GM18499 (cell line): Measurements from ENCODE around the gene ABCA7.

Experiments used
- ATAC-seq: cut with Tn5 transposase; IDR thresholded peaks from one replicate; pipeline ENCODE4 v1.9.1; 2021; ENCODE audit warnings: moderate number of reproducible peaks; ENCODE audit not compliant: insufficient read depth, unreplicated experiment

ABCA7 gene

DNA sequence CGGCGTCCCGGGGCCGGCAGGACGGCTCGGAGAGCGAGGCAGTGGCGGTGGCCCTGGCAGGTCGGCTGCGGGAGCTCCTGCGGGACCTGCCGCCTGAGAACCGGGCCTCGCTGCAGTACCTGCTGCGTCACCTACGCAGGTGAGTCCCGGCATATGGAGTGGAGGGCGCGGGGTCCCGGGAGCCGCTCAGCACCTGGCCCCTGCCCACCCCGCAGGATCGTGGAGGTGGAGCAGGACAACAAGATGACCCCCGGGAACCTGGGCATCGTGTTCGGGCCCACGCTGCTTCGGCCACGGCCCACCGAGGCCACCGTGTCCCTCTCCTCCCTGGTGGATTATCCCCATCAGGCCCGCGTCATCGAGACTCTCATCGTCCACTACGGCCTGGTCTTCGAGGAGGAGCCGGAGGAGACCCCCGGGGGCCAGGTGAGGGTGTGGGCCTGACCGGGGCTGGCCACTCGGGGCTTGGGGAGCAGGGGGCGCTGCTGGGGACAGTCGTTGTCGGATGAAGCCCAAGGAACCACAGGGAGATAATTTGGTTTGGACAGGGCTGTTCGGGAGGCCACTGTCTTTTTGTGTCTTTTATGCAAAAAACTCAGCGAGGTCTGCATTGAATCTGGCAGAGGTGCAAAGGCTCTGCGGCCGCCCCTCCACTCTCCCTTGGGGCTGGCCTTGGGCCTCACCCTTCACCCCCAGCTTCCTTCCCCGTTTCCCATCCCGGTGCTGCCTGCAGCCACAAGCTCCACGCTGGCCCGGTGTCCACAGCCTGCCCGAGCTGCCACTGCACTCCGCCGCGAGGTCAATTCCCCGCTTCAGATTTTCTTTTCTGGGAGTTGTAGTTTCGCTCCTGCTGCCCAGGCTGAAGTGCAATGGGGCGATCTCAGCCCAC lies 43.3 kb downstream of the ABCA7 start:
- ATAC-seq: no peak

GRCh38 chr19:1084024-1084868 lies 44.3 kb downstream of the ABCA7 start:
- no peak for ATAC-seq

- no peak for ATAC-seq
Measured at GRCh38 chr19:1085053-1085658, 45.2 kb downstream of the ABCA7 start.

- no peak for ATAC-seq
Measured at GRCh38 chr19:1085676-1086442, 46.0 kb downstream of the ABCA7 start.

GRCh38 chr19:1086613-1087012 lies 46.7 kb downstream of the ABCA7 start:
- no peak for ATAC-seq

DNA sequence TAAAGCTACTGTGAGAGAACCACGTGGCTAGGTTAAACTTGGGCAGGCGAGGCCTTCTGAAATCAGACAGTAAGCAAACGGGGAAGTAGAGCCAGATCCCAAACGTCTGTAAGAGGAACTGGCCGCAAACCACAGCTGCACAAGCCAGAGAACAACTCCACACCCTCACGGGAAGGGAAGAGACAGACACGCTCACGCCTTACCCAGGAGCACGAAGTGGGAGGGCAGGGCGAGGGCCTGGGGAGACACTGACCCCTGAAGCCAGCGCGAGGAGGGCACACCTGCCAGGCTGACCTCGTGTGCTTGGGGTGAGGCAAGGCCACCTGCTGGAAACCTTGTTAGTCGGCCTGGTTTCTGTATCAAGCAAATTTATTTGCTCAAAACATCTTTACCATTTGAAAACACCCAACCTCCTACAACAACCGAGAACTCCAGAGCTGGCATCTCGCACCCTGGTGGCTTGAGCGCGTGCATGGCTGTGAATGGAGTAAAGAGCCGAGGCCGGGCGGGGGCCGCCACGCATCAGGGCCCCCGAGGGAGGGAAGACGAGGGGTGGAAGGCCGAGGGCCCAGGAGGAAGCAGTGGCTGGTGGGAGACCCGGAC lies 48.0 kb downstream of the ABCA7 start:
- no peak for ATAC-seq

GRCh38 chr19:1088416-1089010 lies 48.6 kb downstream of the ABCA7 start:
- no peak for ATAC-seq

GRCh38 chr19:1089126-1089771 lies 49.3 kb downstream of the ABCA7 start:
- no peak for ATAC-seq

DNA sequence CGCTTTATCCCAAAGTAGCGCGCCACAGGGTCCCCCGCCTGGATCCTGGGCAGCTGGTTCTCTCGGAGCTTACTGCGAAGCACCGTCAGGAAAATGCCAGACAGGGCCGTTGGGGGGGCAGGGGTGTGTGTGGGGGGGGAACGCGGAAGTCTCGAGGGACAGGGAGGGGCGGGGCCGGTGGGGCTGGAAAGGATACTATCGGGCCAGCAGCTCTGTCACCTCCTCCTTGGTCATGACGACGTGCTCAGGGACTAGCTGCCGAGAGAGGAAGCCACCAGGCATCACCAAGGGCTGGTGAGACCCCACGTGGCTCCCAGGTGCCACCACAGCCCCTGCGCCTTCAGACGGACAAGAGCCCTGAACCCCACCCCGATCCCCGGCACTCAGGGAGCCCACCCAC lies 50.0 kb downstream of the ABCA7 start:
- ATAC-seq: no peak

DNA sequence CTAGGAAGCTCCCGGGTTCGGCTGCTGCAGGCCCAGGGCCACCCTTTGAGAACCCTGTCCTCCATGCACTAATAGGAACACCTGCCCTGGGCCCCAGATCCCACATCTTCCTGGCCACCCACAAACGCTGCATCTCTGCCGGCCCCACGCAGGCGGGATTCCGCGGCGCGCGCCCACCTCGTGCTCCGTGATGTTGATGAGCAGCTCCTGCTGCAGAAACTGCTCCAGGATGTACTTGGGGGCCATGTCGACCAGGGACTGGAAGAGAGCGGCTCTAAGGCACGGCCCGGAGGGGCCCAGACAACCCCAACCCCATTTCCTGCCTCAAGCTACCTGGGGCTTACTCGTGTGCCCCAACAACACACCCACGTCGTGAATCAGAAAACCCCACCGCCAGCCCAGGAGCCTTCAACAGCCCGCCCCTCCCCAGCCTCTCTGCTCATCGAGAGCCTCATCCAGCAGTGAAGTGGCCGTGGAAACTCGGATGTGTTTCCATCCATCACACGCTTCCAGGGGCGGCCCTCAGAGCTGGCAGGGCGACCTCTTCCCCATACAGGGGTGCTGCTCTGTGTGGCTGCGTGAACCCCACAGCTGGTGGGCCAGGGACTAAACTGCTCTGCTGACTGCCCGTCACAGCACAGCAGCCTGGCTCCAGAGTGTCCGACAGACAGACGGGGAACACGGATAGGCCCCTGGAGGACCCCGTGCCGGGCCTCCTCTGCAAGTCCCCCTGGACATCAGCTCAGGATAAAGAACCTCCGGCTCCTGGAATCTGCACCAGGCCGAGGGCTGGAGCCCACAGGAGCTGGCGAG lies 51.0 kb downstream of the ABCA7 start:
- ATAC-seq: no peak

- no peak for ATAC-seq
Measured at GRCh38 chr19:1091544-1092175, 51.8 kb downstream of the ABCA7 start.

GRCh38 chr19:1093330-1093729 lies 53.4 kb downstream of the ABCA7 start:
- no peak for ATAC-seq

GRCh38 chr19:1093811-1094553 lies 54.1 kb downstream of the ABCA7 start:
- ATAC-seq: no peak

- ATAC-seq: no peak
Measured at GRCh38 chr19:1094655-1094977, 54.7 kb downstream of the ABCA7 start.

DNA sequence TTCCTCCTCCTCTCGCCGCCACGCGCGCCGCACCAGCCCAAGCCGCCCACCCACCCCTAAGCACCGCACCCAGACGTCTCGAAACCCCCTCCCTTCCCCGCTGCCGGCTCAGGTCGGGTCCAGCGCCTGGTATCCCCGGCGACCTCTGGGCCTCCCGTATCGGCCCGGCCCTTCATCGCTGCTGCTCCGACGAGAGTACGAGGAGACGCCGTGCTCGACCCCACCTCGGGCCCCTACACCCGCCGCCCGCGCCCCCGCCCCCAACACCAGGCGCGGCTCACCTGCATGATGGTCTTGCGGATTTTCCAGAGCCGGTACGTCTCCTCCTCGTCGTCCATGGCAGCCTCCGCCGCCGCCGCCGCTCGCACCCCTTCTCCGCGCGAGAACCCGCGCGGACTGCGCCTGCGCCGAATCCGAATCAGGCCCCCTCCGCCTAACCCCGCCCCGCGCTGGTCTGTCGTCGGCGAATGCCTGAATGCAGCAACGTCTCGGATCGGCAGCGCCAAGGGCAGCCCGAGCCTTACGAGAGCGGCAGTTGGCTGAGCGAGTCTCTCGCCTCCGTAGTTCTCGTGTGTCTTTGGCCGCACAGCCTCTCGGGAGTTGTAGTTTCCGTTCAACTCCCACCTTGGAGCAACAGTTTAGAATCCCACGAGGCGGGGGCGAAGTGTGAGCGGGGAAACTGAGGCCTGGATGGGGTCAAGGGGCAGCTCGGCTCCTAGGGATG lies 55.2 kb downstream of the ABCA7 start, which contains the start of gene POLR2E:
Gene POLR2E (minus strand): TSS at position 398 of the 724 bp plus-strand sequence. CDS start 60 bp downstream, at position 338.
- peak; percentile 63 for ATAC-seq

GRCh38 chr19:1097810-1098176 lies 57.9 kb downstream of the ABCA7 start:
- ATAC-seq: no peak
